ENCODE measurements around the gene CMIP.

CMIP gene

GRCh38 chr16:81694494-81695280, 250.1 kb downstream of the CMIP start:
- no peak for DNase-seq (ENCODE audit: extremely low read depth in 1 of 2, low read depth in 1 of 2)

DNA sequence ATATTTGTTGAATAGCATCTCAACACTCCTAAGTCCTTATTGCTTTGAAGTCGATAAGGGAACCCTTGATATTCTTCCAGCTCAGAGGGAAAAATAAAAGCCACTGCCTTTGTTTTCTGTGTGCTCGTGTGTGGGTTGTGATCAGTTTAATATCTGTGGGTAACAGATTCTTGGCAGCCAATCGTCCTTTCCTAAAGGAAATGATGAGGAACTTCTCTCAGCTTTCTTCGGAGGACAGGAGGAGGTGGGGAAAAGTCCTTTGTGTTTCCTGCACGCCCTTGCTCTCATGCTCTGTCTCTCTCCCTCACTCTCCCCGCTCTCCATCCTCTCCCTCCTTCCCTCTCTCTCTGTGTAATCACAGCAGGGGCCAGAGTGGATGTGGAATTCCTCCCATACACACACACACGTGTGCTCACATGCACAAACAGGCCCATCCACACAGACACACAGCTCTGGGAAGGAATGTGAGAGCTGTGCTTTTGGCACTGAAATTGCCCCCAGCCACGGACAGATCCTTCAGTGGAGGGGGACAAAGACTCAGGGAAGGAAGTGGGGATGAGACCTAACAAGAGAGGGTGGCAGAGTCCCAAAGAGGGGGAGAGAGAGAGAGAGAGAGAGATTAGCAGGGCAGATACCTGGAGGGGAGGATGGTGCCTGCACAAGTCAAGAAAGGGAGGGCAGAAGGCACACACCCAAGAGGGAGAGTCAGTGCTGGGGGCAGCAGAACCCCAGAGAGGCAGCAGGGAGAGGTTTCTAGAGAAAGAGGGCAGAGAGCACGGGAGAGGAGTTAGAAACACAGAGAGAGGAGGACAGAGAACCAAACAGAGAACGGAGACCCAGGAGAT, 250.9 kb downstream of the CMIP start:
- DNase-seq (ENCODE audit: extremely low read depth in 1 of 2, low read depth in 1 of 2) = no peak

- no peak for DNase-seq (ENCODE audit: extremely low read depth in 1 of 2, low read depth in 1 of 2)
Observed at GRCh38 chr16:81696166-81696960, 251.8 kb downstream of the CMIP start.

DNA sequence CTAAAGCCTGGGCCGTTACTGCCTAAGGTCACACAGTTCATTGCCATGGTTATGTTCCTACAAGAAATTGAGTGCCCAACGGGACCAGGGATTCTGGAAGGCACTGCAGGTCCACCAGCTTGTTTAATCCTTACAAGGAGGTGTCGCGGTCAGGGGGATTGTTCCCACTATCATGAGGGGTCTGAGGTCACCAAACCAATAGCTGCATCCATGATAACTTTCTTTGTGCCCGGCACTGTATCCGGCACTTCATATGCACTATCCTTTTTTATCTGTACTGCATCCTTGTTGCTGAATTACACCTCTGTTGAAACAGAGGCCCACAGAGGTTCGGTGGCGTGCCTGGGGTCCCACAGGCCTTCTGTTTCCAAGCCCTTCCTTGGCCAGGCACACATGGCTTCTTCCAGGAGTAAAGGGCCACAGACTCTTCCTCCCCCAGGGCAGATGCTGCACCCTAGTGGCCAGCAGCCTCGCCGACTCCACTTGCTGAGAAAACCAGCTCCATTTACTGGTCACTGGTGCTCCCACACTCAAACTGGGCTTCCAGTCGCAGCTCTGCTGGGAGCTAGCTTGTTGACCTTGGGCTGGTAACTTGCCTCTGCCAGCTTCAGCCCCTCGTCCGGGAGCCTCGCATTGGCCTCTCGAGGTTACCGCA, 252.5 kb downstream of the CMIP start:
- peak in 1 of 2 donors; percentile 29 for DNase-seq (ENCODE audit: extremely low read depth in 1 of 2, low read depth in 1 of 2)

DNA sequence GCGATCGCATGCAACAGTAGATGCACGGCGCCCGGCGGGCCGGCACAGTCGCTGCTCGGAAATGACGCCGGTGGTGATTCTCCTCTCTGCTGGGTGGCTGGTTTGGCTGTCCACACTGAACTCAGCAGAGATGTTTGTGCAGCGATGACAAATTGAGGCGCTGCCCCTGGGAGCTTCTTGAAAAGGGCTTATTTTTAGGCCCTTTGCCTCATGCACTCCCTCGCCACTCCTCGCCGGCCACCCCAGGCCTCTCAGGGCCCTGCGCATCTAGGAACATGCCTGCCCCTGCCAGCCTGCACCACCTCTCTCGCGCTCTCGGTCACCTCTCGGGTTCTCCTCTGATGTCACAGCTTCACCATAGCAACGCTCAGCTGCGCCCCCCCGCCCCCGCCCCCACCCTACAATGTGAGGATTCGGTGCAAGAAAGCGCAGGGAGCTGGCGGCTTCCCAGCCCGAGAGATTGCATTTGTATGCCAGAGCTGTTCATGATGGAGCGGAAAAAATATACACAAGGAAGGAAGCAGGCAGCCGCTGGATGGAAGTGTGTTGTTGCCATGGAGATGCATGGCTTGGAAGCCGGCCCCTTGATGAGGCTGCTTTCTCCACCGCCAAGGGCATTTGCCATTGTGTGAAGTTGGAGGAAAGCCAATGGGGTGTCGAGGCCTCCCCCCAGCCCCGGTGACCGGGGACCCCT, 253.2 kb downstream of the CMIP start:
- DNase-seq (ENCODE audit: extremely low read depth in 1 of 2, low read depth in 1 of 2) = no peak

DNA sequence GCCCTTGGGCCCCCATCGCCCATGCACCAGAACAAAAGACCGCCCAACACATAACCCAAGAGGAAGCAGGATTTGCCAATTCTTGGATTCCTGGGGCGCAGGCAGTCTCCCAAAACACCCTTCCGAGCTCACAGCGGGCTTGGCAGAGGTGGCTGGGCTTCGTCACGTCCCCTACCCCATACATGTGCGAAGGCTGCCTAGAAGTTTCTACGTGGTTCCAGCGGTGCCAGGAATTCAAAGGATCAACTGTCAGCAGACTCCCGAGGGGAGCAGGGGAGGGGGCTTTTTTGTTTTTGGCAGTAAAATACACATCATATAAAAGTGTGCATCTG, 253.7 kb downstream of the CMIP start:
- DNase-seq (ENCODE audit: extremely low read depth in 1 of 2, low read depth in 1 of 2) = no peak

DNA sequence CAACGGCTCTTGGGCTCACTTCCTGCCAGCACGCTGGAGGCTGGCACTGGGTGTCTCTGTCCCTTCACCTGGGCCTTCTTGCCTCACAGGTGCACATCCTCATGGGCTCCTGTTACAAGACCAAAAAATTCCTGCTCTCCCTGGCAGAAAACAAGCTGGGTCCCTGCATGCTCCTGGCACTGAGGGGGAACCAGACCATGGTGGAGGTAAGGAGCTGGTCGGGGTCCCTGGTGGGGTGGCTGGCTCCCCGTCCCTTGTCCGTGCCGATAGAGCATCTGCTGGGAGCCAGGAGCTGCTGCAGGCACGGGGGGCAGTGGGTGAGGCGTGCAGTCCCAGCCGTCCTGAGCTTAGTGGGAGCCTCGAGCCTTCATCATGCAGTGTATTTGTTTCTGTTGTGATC, 255.0 kb downstream of the CMIP start:
- no peak for DNase-seq (ENCODE audit: extremely low read depth in 1 of 2, low read depth in 1 of 2)

GRCh38 chr16:81700071-81700779, 255.6 kb downstream of the CMIP start:
- no peak for DNase-seq (ENCODE audit: extremely low read depth in 1 of 2, low read depth in 1 of 2)

DNA sequence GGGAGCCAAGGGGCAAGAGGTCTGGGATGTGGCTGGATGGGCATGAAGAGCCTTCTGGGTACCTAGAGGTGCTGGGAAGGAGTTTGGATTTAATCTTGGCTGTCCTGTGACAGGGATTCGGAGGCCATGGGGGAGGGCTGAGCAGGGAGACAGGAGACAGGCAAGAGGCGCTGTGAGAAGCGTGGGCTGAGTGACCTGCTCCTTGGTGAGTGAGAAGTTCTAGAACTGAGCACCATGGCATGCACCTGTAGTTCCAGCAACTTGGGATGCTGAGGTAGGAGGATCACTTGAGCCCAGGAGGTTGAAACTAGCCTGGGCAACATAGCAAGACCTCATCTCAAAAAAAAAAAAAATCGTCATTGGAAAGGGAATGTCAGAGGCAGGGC, 256.2 kb downstream of the CMIP start:
- no peak for DNase-seq (ENCODE audit: extremely low read depth in 1 of 2, low read depth in 1 of 2)

DNA sequence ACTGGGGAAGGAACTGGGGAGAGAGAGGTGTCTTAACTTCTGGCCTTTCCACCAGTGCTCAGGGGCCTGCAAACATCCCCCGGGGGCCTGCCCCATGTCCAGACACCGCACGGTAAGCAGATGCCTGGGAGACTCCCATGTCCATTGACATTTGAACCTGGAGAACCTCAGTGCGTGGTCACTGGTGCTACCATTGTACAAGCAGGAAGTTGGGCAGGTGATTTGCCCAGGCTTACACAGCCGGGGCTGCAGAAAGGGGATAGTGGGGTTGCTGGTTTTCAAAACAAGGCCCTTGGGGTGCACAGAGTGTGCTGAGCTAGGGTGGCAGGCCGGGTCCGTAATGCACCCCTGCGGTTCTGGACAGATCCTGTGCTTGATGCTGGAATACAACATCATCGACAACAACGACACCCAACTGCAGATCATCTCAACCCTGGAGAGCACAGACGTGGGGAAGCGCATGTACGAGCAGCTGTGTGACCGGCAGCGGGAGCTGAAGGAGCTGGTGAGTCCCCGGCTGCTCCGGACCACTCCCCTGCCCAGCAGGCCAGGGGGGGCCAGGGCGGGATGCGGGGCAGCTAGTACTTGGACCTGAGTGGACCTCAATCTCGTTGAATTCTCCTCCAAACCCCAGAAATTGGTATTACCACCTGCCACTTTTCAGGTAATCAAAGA, 256.8 kb downstream of the CMIP start:
- DNase-seq (ENCODE audit: extremely low read depth in 1 of 2, low read depth in 1 of 2) = no peak

DNA sequence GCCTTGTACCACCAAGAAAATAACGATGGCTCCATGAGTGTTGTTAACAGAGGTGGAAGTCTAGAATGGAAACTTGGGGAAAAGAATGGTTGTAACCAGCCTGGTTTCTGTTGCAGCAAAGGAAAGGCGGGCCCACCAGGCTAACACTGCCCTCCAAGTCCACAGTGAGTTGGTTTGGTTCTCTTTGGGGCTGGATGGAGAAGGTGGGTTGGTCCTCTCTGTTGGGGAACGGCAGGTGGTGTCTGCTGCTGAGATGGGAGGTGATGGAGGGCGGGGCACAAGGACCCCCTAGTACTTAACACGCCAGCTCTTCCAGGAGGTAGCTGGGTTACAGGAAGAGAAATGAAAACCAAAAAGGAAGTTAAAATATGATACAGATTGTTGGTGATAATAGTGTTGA, 257.9 kb downstream of the CMIP start:
- DNase-seq (ENCODE audit: extremely low read depth in 1 of 2, low read depth in 1 of 2) = no peak

DNA sequence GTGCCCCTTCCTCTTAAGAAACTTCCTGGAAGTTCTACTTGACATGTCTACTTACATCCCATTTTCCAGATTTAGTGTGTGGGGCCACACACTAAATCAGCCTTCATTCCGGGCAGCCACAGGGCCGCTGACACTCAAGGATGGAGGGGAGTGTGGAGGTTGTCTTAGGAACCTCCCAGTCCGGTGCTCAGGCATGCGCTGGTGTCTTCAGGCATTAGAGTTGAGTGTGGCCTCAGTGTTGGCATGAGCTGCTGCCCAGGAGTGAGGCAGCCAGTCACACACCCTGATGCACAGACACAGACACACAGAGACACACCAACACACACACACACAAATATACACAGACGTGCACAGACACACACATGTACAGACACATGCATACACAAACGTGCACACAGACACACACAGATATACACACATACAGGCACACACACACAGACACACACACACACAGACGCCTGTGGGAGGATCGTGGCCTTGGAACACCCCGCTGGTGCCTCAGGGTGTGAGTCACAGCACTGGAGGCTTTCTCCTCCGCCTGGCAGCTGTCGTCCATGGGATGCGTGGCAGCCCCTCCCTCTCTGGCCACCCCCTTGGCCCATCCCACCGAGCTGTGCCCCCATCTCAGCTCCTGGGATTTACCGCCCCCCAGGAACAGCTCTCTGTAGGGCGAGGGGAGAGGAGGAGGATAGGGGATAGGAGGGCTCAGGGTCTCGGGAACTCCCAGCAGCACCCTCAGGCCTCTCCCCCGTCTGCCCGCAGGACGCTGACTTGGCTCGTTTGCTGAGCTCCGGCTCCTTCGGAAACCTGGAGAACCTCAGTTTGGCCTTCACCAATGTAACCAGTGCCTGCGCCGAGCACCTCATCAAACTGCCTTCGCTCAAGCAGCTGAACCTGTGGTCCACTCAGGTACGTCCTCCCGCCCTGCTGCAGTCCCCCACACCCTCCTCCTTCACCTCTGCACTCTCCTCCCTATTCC, 258.9 kb downstream of the CMIP start:
- no peak for DNase-seq (ENCODE audit: extremely low read depth in 1 of 2, low read depth in 1 of 2)

DNA sequence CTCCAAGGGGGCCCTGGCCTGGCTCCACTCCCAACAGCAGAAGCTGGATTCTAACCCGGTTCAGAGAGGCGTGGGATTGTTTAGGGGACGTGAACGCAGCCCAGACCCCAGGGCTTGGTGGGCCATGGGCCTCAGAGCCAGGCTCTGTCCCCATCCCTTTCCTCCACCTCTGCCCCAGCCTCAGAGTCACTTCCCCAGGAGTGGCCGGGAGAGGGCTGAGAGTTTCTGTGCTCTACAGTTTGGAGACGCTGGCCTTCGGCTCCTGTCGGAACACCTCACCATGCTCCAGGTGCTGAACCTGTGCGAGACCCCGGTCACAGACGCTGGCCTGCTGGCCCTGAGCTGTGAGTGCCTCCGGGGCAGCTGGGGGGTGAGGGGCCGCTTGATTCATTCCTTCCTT, 260.7 kb downstream of the CMIP start:
- no peak for DNase-seq (ENCODE audit: extremely low read depth in 1 of 2, low read depth in 1 of 2)

DNA sequence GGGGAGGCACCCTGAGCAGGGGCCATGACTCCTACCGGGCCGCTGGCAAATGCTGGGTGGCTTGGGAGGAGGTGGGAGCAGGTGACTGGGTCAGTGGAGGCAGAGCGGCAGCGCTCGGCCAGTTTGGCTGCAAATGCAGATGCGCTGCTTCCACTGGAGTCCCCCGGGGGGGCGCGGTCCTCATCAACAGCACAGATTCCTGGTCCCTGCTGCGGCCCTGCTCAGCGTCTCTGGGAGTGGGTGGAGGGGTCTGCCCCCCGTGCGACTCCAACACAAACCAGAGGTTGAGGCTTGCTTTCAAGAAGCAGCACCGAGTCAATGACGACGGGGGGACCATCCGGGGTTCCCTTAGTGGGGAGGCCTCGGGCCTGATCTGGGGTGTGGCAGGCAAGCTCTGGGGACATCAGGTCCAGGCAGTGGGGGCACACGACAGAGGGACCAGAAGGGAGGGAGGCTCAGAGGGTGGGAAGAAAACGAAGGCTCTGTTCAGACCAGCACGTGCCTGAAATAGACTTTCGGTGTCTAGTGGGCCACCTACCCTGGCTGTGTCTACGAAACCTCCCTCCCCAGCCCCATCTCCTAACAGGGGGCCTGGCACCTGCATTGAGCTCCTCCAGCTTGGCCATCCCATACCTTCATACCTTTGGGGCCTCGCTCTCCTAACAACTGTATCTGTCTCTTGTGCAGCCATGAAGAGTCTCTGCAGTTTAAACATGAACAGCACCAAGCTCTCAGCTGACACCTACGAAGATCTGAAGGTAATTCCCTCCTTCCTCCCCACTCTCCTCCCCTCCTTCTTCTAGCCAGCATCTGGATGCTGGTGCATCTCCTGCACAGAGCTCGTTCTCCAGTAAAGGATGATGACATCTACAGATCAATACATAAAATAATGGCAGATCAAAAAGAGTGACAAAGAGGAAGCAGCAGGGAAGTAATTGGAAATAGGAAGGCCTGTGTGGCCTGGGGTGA, 262.0 kb downstream of the CMIP start:
- DNase-seq (ENCODE audit: extremely low read depth in 1 of 2, low read depth in 1 of 2) = no peak

GRCh38 chr16:81707411-81708265, 263.0 kb downstream of the CMIP start:
- no peak for DNase-seq (ENCODE audit: extremely low read depth in 1 of 2, low read depth in 1 of 2)
